Central memory CD8-positive, alpha-beta T cell (primary cell): ENCODE results near the gene RNF182.
"Not testable (repeated sequence)": the region's sequence is repeated elsewhere in the genome, so short reads cannot be mapped to it uniquely, and the experiment has no call there.

Source experiments
- ATAC-seq: fragments of 150-1000 bp; cut with Tn5 transposase; replicated peaks from 2 replicates; pipeline ENCODE4 v1.10.0; 2022; ENCODE audit warnings: mild to moderate bottlenecking, moderate FRiP score, moderate number of reproducible peaks; ENCODE audit not compliant: poor library complexity, severe bottlenecking; ENCODE audit errors: extremely low read depth
- DNase-seq, 2 donors: peaks; one replicate each; pipeline ENCODE4 v3.0.0; 2021; ENCODE audit warnings: low spot score in 2 of 2
- H3K27ac Mint-ChIP-seq: one replicate; pipeline ENCODE4 v1.8.0; 2022; ENCODE audit warnings: low read depth, mild to moderate bottlenecking, moderate library complexity, mixed read lengths
- H3K27me3 Mint-ChIP-seq: one replicate; pipeline ENCODE4 v1.8.0; 2022; ENCODE audit warnings: mixed read lengths
- H3K36me3 Mint-ChIP-seq: one replicate; pipeline ENCODE4 v1.8.0; 2022; ENCODE audit warnings: mild to moderate bottlenecking, moderate library complexity, mixed read lengths; ENCODE audit not compliant: insufficient read depth
- H3K4me1 Mint-ChIP-seq: one replicate; pipeline ENCODE4 v1.8.0; 2022; ENCODE audit warnings: mixed read lengths
- H3K4me3 Mint-ChIP-seq: one replicate; pipeline ENCODE4 v1.8.0; 2022; ENCODE audit warnings: mild to moderate bottlenecking, moderate library complexity, mixed read lengths
- H3K9me3 Mint-ChIP-seq: one replicate; pipeline ENCODE4 v1.8.0; 2022; ENCODE audit warnings: mixed read lengths

Gene RNF182

DNA sequence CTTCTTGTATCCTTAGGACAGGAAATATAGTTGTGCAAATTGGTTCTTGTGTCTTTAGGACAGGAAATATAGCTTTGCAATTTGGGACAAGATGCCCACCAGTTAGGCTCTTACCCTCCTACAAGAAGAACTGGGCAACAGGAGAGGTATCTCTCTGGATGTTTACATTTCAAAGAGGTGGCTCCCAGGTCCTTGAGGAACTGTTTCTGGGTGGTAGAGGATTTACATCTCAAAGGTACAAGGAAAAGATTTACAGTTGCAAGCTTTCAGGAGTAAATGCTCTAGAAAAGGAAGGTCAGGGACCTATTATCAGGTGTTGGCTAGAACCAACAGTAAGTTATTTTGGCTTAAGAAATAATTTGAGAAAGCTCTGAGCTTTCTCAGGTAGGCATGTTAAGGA, 19.2 kb downstream of the RNF182 start:
- H3K27ac Mint-ChIP-seq = no peak overlapping the region
- H3K4me3 Mint-ChIP-seq = no peak overlapping the region
- H3K36me3 Mint-ChIP-seq = no peaks in the 10 kb centered on the region
- H3K9me3 Mint-ChIP-seq = no peaks in the 10 kb centered on the region
- DNase-seq = no peak
- ATAC-seq = no peak
- peaks cover 70% of the 10 kb centered on the region for H3K27me3 Mint-ChIP-seq
- no peaks in the 10 kb centered on the region for H3K4me1 Mint-ChIP-seq

DNA sequence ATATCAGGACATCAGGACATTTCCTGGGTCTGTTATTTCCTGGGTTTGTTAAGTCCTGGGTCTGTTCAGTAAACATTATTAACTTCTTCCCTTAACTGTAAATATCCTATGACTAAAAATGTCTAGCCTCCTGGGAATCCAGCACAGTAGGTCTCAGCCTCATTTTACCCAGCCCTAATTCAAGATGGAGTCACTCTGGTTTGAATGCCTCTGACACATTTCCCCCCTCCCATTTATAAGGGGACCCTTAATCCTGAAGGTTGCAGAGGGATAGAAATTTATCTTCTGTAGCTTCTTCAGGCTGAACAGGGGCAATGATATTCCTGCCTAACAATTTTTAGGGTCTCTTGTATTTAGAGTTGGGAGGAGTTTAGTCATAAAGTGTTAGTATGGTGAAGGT, 21.8 kb downstream of the RNF182 start:
- Mint-ChIP-seq H3K36me3 (no peaks in the 10 kb centered on the region), H3K27ac (no peak overlapping the region), H3K9me3 (no peaks in the 10 kb centered on the region), H3K4me3 (no peak overlapping the region), H3K4me1 (no peaks in the 10 kb centered on the region), H3K27me3 (peaks cover 66% of the 10 kb centered on the region)
- DNase-seq (no peak), ATAC-seq (no peak)

DNA sequence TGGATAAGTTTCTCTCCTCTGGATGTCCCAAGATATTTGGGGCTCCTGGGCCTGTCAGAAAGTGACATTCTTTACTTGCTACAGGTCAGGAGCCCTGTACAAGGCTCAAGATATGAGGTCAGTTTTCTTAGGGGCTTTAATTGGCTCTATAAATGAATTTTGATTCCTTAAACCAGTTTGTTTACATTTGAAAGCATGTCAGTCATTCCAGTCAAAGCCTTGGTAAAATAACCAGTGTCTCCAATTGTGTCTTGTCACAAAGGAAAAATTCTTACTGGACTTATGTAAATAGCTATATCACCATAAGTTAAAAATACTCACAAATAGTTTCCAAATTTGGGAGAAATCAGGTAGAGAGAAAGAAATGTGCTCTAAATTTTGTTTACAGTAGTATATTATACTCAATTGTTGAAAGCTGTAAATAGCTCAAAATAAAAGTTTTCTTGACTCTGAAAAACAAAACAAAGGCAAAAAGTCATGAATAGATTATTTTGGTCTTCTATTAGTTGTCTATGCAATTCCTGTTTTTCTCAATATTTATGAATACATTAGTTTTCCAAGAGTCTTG, 22.9 kb downstream of the RNF182 start:
- no peak overlapping the region for H3K4me3 Mint-ChIP-seq
- no peak for ATAC-seq
- no peaks in the 10 kb centered on the region for H3K9me3 Mint-ChIP-seq
- peaks cover 66% of the 10 kb centered on the region for H3K27me3 Mint-ChIP-seq
- no peak overlapping the region for H3K27ac Mint-ChIP-seq
- no peak for DNase-seq
- H3K36me3 Mint-ChIP-seq = no peaks in the 10 kb centered on the region
- no peaks in the 10 kb centered on the region for H3K4me1 Mint-ChIP-seq

DNA sequence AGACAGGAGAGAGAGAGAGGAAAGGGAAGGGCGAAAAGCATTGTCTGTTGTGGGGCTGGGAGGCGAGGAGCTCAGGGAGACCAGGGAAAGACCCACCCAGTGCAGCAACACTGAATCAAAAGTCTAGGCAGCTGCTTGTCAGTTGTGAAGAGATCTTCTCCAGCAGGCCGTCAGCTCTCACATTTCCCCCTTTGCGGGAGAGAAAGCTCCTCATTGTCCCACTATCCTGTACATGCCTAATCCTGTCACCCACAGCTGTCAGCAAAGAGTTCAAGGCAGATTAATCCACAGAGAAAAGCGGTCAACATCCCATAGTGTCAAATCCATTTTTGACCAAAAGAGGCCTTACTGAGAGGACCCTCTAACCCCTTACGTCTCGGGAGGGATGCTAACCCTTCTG, 27.3 kb downstream of the RNF182 start:
- ATAC-seq (no peak), DNase-seq (no peak)
- Mint-ChIP-seq H3K9me3 (no peaks in the 10 kb centered on the region), H3K4me1 (no peaks in the 10 kb centered on the region), H3K4me3 (no peak overlapping the region), H3K36me3 (no peaks in the 10 kb centered on the region), H3K27me3 (peaks cover 37% of the 10 kb centered on the region), H3K27ac (no peak overlapping the region)

DNA sequence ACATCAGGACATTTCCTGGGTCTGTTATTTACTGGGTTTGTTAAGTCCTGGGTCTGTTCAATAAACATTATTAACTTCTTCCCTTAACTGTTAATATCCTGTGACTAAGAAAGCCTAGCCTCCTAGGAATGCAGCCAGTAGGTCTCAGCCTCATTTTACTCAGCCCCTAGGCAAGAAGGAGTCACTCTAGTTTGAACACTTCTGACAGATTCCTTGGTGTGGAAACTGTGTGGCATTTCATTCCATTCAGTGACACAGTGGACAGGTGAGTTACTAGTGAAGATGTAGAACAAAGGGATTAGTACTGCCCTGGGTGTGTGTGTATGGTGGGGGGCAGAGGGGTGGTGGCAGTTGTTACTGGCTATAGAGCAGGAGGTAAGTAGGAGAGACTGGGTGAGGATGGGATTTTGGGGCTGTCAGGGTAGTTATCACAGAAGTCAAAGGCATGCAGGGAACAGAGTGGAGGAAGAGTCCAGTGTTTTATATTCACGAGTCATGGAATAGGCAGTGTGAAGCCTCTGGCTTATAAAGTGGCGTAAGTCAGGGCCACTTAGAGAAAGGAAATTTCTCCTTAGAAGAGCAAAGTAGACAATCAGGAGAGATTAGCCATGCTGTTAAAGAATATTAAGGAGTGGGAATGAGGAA, 28.4 kb downstream of the RNF182 start:
- peaks cover 34% of the 10 kb centered on the region for H3K27me3 Mint-ChIP-seq

DNA sequence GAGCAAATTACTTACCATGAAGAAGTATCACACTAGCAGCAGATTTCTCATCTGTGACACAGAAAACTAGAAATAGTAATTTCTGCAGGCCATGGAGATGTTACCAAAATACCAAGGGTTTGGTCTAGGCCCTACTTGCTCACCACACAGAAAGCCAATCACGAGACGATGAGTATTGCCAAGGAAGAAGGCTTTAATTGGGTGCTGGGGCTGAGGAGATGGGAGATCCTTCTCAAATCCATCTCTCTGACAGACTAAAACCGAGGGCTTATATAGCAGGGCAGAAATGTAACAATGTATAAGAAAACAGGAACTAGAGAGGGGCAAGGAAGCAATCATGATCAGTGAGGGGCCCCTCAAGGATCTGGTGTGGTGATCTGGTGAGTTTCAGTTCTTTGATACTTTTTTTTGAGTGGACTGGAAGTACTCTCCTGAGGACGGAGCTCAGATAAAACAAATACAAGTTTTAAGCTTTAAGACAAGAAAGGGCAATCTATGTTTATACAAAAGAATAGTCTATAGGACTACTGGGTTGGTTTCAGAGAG, 40.9 kb downstream of the RNF182 start:
- Mint-ChIP-seq H3K27me3 (peaks cover 66% of the 10 kb centered on the region), H3K36me3 (no peaks in the 10 kb centered on the region), H3K4me1 (no peaks in the 10 kb centered on the region), H3K9me3 (peaks cover 6% of the 10 kb centered on the region), H3K4me3 (no peak overlapping the region), H3K27ac (no peak overlapping the region)
- no peak for ATAC-seq
- no peak for DNase-seq

More for the DNA sequence above, 28.4 kb downstream of the RNF182 start:
- Mint-ChIP-seq H3K9me3 (no peaks in the 10 kb centered on the region), H3K27ac (no peak overlapping the region), H3K4me3 (no peak overlapping the region), H3K4me1 (no peaks in the 10 kb centered on the region), H3K36me3 (no peaks in the 10 kb centered on the region)
- ATAC-seq (no peak), DNase-seq (no peak)

DNA sequence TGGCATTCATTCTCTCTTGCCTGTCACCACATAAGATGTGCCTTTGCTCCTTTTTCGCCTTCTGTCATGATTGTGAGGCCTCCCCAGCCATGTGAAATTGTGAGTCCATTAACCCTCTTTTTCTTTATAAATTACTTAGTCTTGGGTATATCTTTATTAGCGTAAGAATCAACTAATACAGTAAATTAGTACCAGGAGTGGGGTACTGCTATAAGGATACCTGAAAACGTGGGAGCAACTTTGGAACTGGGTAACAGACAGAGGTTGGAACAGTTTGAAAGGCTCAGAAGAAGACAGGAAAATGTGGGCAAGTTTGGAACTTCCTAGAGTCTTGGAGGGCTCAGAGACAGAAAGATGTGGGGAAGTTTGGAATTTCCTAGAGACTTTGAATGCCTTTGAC, 46.6 kb downstream of the RNF182 start:
- peaks cover 58% of the 10 kb centered on the region for H3K27me3 Mint-ChIP-seq
- H3K9me3 Mint-ChIP-seq = peaks cover 12% of the 10 kb centered on the region
- DNase-seq = no peak

DNA sequence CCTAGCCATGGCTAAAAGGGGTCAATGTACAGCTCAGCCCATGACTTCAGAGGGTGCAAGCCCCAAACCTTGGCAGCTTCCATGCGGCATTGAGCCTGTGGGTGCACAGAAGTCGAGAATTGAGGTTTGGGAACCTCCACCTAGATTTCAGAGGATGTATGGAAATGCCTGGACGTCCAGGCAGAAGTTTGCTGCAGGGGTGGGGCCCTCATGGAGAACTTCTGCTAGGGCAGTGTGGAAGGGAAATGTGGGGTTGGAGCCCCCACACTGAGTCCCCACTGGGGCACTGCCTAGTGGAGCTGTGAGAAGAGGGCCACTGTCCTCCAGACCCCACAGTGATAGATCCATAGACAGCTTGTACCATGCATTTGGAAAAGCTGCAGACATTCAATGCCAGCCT, 47.9 kb downstream of the RNF182 start:
- not testable (repeated sequence) for H3K36me3 Mint-ChIP-seq, H3K4me3 Mint-ChIP-seq, ATAC-seq, H3K4me1 Mint-ChIP-seq, DNase-seq, H3K27ac Mint-ChIP-seq
- Mint-ChIP-seq H3K9me3 (peaks cover 12% of the 10 kb centered on the region), H3K27me3 (peaks cover 66% of the 10 kb centered on the region)

More for the DNA sequence above, 46.6 kb downstream of the RNF182 start:
- Mint-ChIP-seq H3K36me3 (no peaks in the 10 kb centered on the region), H3K4me3 (no peak overlapping the region), H3K27ac (no peak overlapping the region), H3K4me1 (no peaks in the 10 kb centered on the region)
- no peak for ATAC-seq

DNA sequence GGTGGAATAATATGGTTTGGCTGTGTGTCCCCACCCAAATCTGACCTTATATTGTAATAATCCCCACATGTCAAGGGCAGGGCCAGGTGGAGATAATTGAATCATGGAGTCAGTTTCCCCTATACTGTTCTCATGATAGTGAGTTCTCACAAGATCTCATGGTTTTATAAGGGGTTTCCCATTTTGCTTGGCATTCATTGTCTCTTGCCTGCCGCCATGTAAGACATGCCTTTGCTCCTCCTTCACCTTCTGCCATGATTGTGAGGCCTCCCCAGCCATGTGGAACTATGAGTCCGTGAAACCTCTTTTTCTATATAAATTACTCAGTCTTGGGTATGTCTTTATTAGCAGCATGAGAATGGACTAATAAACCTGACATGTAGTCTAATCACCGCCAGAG, 48.7 kb downstream of the RNF182 start:
- not testable (repeated sequence) for H3K4me3 Mint-ChIP-seq, DNase-seq

DNA sequence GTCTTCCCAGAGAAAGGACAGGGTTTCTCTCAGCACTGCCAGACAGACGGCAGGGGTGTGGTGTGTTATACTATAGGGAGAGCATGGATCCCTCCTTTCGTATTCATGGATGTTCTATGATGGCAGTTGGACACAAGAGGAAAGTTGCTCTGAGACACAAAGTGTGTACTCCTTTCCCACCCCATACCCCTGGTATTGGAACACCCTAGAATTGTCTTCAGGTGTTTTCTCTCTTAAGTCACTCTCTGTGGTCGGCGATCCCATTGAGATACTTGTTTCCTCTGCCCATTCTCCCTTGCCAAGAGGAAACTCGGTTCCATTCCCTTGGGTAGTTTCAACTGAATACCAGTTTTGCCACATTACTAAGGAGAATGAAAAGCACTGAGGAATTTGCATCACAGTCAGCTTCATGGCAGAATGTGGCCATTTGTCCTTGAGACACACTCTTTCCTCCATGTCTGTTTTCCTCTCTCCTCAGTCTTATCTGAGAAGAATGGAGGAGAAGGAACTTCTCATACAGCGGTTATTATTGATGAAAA, 53.4 kb downstream of the RNF182 start:
- Mint-ChIP-seq H3K4me1 (no peaks in the 10 kb centered on the region), H3K36me3 (no peaks in the 10 kb centered on the region), H3K27ac (no peak overlapping the region), H3K27me3 (peaks cover 63% of the 10 kb centered on the region), H3K4me3 (no peak overlapping the region), H3K9me3 (no peaks in the 10 kb centered on the region)
- ATAC-seq (no peak), DNase-seq (no peak)

More for the DNA sequence above, 48.7 kb downstream of the RNF182 start:
- H3K4me1 Mint-ChIP-seq, H3K27ac Mint-ChIP-seq, H3K36me3 Mint-ChIP-seq, ATAC-seq: not testable (repeated sequence)
- peaks cover 12% of the 10 kb centered on the region for H3K9me3 Mint-ChIP-seq
- peaks cover 66% of the 10 kb centered on the region for H3K27me3 Mint-ChIP-seq

DNA sequence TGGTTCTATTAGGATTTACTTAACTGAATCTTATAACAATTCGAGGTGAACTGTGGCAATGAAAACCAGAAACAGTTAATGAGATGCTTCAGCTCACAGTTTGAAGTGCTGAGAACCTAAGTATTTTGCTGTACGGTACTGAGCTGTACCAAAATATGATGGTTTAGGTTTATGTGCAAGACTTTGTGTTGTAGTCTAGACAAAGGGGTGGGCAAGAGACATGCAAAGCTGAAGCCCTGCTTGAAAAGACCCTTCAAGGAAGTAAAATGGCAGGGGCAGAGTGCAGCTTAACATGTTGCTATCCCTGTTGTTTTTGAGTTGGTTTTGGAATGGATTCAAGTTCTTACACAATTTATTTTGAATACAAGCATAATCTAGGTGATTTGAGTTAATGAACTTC, 54.0 kb downstream of the RNF182 start:
- Mint-ChIP-seq H3K36me3 (no peaks in the 10 kb centered on the region), H3K9me3 (no peaks in the 10 kb centered on the region), H3K27ac (no peak overlapping the region), H3K27me3 (peaks cover 69% of the 10 kb centered on the region), H3K4me3 (no peak overlapping the region), H3K4me1 (no peaks in the 10 kb centered on the region)
- ATAC-seq (no peak), DNase-seq (no peak)

DNA sequence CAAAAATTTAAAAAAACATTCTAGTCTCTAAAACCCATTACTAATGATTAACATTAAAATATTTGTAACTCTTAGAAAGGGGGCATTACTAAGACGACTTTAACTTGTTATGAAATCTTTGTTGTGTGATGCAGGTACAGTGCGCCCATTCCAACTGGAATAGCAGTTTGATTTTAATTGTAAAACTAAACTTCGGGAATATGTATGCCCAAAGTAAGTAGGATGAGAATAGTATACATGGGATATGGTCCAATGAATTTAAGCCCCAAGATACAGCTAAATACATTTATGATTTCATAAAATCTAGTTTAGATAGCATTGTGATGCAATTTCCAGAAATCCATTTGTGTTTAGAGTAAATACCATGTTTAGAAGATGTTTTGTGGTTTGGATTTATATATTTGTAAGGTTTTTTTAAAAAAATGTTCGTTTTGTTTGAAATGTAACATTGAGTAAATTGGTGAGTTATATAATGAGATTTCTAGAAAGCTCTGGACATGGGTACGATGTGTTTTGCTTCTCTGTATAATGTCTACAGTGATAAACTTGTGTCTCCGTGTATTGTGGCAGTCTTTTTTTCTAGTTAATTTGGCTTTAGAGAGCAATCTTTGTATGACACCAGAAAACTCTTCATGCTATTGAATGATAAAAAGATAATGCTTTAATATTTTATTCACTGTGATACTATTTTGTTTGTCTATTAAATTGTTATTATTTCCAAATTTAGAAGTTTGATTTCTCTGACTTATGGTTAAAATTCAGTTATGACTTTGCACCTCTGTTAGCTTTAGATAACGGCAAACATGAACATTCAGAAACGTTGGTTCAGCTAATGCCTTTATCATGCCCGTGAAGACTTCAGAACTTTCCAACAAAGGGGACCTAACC, 54.8 kb downstream of the RNF182 start:
- DNase-seq (no peak), ATAC-seq (no peak)
- Mint-ChIP-seq H3K27me3 (peaks cover 73% of the 10 kb centered on the region), H3K9me3 (no peaks in the 10 kb centered on the region), H3K4me3 (no peak overlapping the region), H3K36me3 (no peaks in the 10 kb centered on the region), H3K4me1 (no peaks in the 10 kb centered on the region), H3K27ac (no peak overlapping the region)
